Measurements from ENCODE around the gene VWA5B1. TPM values are rescaled to one million over a fixed set of nuclear protein-coding genes. Genes with fewer than 3 reads are reported as not detected.

Gene VWA5B1
- total RNA-seq, 1 donor from 2014 or later, result 0.10 TPM

- Mint-ChIP-seq H3K4me3 (ENCODE audit: unreplicated experiment) (no peak overlapping the region), H3K27ac (ENCODE audit: unreplicated experiment) (no peak overlapping the region), H3K27me3 (ENCODE audit: unreplicated experiment) (peaks cover 5% of the 10 kb centered on the region), H3K4me1 (ENCODE audit: low read depth, unreplicated experiment) (peaks cover 15% of the 10 kb centered on the region), H3K36me3 (ENCODE audit: unreplicated experiment) (peaks cover 6% of the 10 kb centered on the region), H3K9me3 (ENCODE audit: unreplicated experiment) (peaks cover 9% of the 10 kb centered on the region)
- TF ChIP-seq, protein P1, sequence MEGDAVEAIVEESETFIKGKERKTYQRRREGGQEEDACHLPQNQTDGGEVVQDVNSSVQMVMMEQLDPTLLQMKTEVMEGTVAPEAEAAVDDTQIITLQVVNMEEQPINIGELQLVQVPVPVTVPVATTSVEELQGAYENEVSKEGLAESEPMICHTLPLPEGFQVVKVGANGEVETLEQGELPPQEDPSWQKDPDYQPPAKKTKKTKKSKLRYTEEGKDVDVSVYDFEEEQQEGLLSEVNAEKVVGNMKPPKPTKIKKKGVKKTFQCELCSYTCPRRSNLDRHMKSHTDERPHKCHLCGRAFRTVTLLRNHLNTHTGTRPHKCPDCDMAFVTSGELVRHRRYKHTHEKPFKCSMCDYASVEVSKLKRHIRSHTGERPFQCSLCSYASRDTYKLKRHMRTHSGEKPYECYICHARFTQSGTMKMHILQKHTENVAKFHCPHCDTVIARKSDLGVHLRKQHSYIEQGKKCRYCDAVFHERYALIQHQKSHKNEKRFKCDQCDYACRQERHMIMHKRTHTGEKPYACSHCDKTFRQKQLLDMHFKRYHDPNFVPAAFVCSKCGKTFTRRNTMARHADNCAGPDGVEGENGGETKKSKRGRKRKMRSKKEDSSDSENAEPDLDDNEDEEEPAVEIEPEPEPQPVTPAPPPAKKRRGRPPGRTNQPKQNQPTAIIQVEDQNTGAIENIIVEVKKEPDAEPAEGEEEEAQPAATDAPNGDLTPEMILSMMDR (IDR thresholded peaks at IDR 0.05; ENCODE audit: partially characterized antibody, unreplicated experiment), result no peak
- DNase-seq, result peak; percentile 52
Observed at GRCh38 chr1:20342294-20343148, 51.8 kb downstream of the VWA5B1 start.

- Mint-ChIP-seq H3K4me3 (ENCODE audit: unreplicated experiment) (no peak overlapping the region), H3K27me3 (ENCODE audit: unreplicated experiment) (peaks cover 5% of the 10 kb centered on the region), H3K36me3 (ENCODE audit: unreplicated experiment) (peaks cover 6% of the 10 kb centered on the region), H3K9me3 (ENCODE audit: unreplicated experiment) (peaks cover 15% of the 10 kb centered on the region), H3K4me1 (ENCODE audit: low read depth, unreplicated experiment) (peaks cover 23% of the 10 kb centered on the region), H3K27ac (ENCODE audit: unreplicated experiment) (no peak overlapping the region)
- peak; percentile 84 for DNase-seq
- TF ChIP-seq, protein P1 (IDR thresholded peaks at IDR 0.05; ENCODE audit: partially characterized antibody, unreplicated experiment), result no peak
Observed at GRCh38 chr1:20343149-20343937, 52.7 kb downstream of the VWA5B1 start.

DNA sequence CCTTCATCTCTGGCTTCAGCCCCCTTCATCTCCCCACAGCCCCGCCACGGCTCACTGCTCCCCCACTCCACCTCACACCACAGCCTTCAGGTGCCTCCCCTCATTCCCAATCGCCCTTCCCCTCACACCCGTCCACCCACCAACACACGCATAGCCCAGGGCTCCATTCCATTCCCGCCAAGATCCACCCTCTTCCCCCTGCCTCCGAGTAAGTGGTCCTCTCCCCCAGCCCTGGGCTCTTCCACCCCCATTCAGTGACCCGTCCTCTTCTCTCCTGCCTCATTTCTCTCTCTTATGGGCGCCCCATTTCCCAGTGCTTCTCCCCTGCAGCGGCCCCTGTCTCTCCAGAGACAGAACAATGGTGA is 53.2 kb downstream of the VWA5B1 start:
- Mint-ChIP-seq H3K4me3 (ENCODE audit: unreplicated experiment) (peak overlapping the region; percentile 30), H3K36me3 (ENCODE audit: unreplicated experiment) (peaks cover 6% of the 10 kb centered on the region), H3K27ac (ENCODE audit: unreplicated experiment) (no peak overlapping the region), H3K4me1 (ENCODE audit: low read depth, unreplicated experiment) (peaks cover 29% of the 10 kb centered on the region), H3K9me3 (ENCODE audit: unreplicated experiment) (peaks cover 21% of the 10 kb centered on the region), H3K27me3 (ENCODE audit: unreplicated experiment) (peaks cover 7% of the 10 kb centered on the region)
- TF ChIP-seq, protein P1 (IDR thresholded peaks at IDR 0.05; ENCODE audit: partially characterized antibody, unreplicated experiment), result no peak
- DNase-seq, result no peak

DNA sequence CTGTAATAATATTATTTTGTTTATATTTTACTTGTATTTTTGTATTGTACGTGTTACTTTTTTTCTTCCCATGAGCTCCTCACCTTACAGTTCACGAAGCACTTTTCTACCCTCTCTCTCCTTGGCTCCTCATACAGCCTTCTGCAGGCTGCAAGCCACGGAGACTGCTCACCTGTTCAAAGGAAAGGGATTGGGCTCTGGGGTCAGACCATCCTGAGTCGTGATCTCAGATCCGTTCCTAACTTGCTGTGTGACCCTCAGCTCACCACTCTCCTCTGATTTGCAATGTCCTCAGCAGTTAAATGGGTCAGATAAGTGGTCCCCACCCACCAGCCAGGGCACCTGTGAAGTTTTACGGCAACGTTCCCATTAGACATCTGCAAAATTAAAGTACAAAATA is 54.1 kb downstream of the VWA5B1 start:
- TF ChIP-seq, protein P1 (IDR thresholded peaks at IDR 0.05; ENCODE audit: partially characterized antibody, unreplicated experiment), result no peak
- no peak for DNase-seq
- H3K27me3 Mint-ChIP-seq (ENCODE audit: unreplicated experiment), result peaks cover 7% of the 10 kb centered on the region
- H3K36me3 Mint-ChIP-seq (ENCODE audit: unreplicated experiment), result peaks cover 6% of the 10 kb centered on the region
- H3K27ac Mint-ChIP-seq (ENCODE audit: unreplicated experiment), result no peak overlapping the region
- H3K4me3 Mint-ChIP-seq (ENCODE audit: unreplicated experiment), result peak overlapping the region; percentile 15
- peaks cover 21% of the 10 kb centered on the region for H3K9me3 Mint-ChIP-seq (ENCODE audit: unreplicated experiment)
- peaks cover 28% of the 10 kb centered on the region for H3K4me1 Mint-ChIP-seq (ENCODE audit: low read depth, unreplicated experiment)
